Measurements from ENCODE around the gene COQ9. TPM values are rescaled to one million over a fixed set of nuclear protein-coding genes. Genes with fewer than 3 reads are reported as not detected.

Gene COQ9
- total RNA-seq, 1 donor from 2014 or later: 37.8 TPM

GRCh38 chr16:57412584-57412983, 34.7 kb upstream of the COQ9 start:
- TF ChIP-seq CTCF (IDR thresholded peaks at IDR 0.05): no peak
- Mint-ChIP-seq H3K36me3 (ENCODE audit: unreplicated experiment) (no peaks in the 10 kb centered on the region), H3K4me3 (ENCODE audit: unreplicated experiment) (no peak overlapping the region), H3K9me3 (ENCODE audit: unreplicated experiment) (no peaks in the 10 kb centered on the region), H3K4me1 (ENCODE audit: unreplicated experiment) (peaks cover 8% of the 10 kb centered on the region), H3K27ac (ENCODE audit: unreplicated experiment) (no peak overlapping the region), H3K27me3 (ENCODE audit: unreplicated experiment) (peaks cover 15% of the 10 kb centered on the region)
- no peak for DNase-seq (ENCODE audit: extremely low spot score, unreplicated experiment)

GRCh38 chr16:57413301-57413730, 34.0 kb upstream of the COQ9 start:
- TF ChIP-seq CTCF (IDR thresholded peaks at IDR 0.05): no peak
- H3K27ac Mint-ChIP-seq (ENCODE audit: unreplicated experiment): no peak overlapping the region
- H3K27me3 Mint-ChIP-seq (ENCODE audit: unreplicated experiment): peaks cover 15% of the 10 kb centered on the region
- no peaks in the 10 kb centered on the region for H3K36me3 Mint-ChIP-seq (ENCODE audit: unreplicated experiment)
- H3K4me3 Mint-ChIP-seq (ENCODE audit: unreplicated experiment): no peak overlapping the region
- no peak for DNase-seq (ENCODE audit: extremely low spot score, unreplicated experiment)
- H3K4me1 Mint-ChIP-seq (ENCODE audit: unreplicated experiment): peaks cover 12% of the 10 kb centered on the region
- H3K9me3 Mint-ChIP-seq (ENCODE audit: unreplicated experiment): no peaks in the 10 kb centered on the region

GRCh38 chr16:57413733-57414132, 33.5 kb upstream of the COQ9 start:
- DNase-seq (ENCODE audit: extremely low spot score, unreplicated experiment): no peak
- H3K4me1 Mint-ChIP-seq (ENCODE audit: unreplicated experiment): peaks cover 15% of the 10 kb centered on the region
- H3K9me3 Mint-ChIP-seq (ENCODE audit: unreplicated experiment): no peaks in the 10 kb centered on the region
- no peak for TF ChIP-seq CTCF (IDR thresholded peaks at IDR 0.05)
- peaks cover 14% of the 10 kb centered on the region for H3K27me3 Mint-ChIP-seq (ENCODE audit: unreplicated experiment)
- H3K27ac Mint-ChIP-seq (ENCODE audit: unreplicated experiment): no peak overlapping the region
- no peak overlapping the region for H3K4me3 Mint-ChIP-seq (ENCODE audit: unreplicated experiment)
- no peaks in the 10 kb centered on the region for H3K36me3 Mint-ChIP-seq (ENCODE audit: unreplicated experiment)

GRCh38 chr16:57416084-57416483, 31.2 kb upstream of the COQ9 start:
- Mint-ChIP-seq H3K36me3 (ENCODE audit: unreplicated experiment) (no peaks in the 10 kb centered on the region), H3K27me3 (ENCODE audit: unreplicated experiment) (peaks cover 5% of the 10 kb centered on the region), H3K4me3 (ENCODE audit: unreplicated experiment) (no peak overlapping the region), H3K4me1 (ENCODE audit: unreplicated experiment) (peaks cover 22% of the 10 kb centered on the region), H3K9me3 (ENCODE audit: unreplicated experiment) (no peaks in the 10 kb centered on the region), H3K27ac (ENCODE audit: unreplicated experiment) (no peak overlapping the region)
- no peak for DNase-seq (ENCODE audit: extremely low spot score, unreplicated experiment)
- no peak for TF ChIP-seq CTCF (IDR thresholded peaks at IDR 0.05)

GRCh38 chr16:57419506-57419905, 27.8 kb upstream of the COQ9 start:
- TF ChIP-seq CTCF (IDR thresholded peaks at IDR 0.05): no peak
- Mint-ChIP-seq H3K9me3 (ENCODE audit: unreplicated experiment) (no peaks in the 10 kb centered on the region), H3K4me3 (ENCODE audit: unreplicated experiment) (no peak overlapping the region), H3K27ac (ENCODE audit: unreplicated experiment) (peak overlapping the region; percentile 82), H3K36me3 (ENCODE audit: unreplicated experiment) (no peaks in the 10 kb centered on the region), H3K27me3 (ENCODE audit: unreplicated experiment) (peaks cover 2% of the 10 kb centered on the region), H3K4me1 (ENCODE audit: unreplicated experiment) (peaks cover 31% of the 10 kb centered on the region)
- no peak for DNase-seq (ENCODE audit: extremely low spot score, unreplicated experiment)
